Measurements from ENCODE around the gene COX6A1. TPM values are rescaled to one million over a fixed set of nuclear protein-coding genes. Genes with fewer than 3 reads are reported as not detected.

The COX6A1 gene
- total and polyA plus RNA-seq, 12 donors = 378 to 1,577 (median 688) TPM

GRCh38 chr12:120416490-120417216, 21.3 kb upstream of the COX6A1 start:
- intact Hi-C loops (cut with DNase I) = no loop called here
- WGBS, 4 donors = 61 to 80% (median 77%) methylated on average over 7 of the region's 7 CpGs
- no peaks in the 10 kb centered on the region for H3K36me3 ChIP-seq (replicated peaks in 1 of 2)
- no peaks in the 10 kb centered on the region for H3K27me3 ChIP-seq
- H3K27ac ChIP-seq = no peak overlapping the region
- peaks cover 5 to 7% of the 10 kb centered on the region in 2 donors for H3K4me1 ChIP-seq (replicated peaks in 1 of 2)
- H3K9me3 ChIP-seq (replicated peaks in 1 of 3) = no peaks in the 10 kb centered on the region
- H3K4me3 ChIP-seq = no peak overlapping the region
- TF ChIP-seq CTCF (IDR thresholded peaks at IDR 0.05) (no peak), POLR2A (IDR thresholded peaks at IDR 0.05) (no peak)
- DNase-seq = no peak

GRCh38 chr12:120417917-120418580, 19.9 kb upstream of the COX6A1 start:
- WGBS, 4 donors = 87 to 94% (median 94%) methylated on average over 4 of the region's 4 CpGs
- intact Hi-C loops (cut with DNase I) = no loop called here
- TF ChIP-seq POLR2A (IDR thresholded peaks at IDR 0.05) (no peak), CTCF (IDR thresholded peaks at IDR 0.05) (no peak)
- no peaks in the 10 kb centered on the region for H3K9me3 ChIP-seq (replicated peaks in 1 of 3)
- H3K27me3 ChIP-seq = no peaks in the 10 kb centered on the region
- no peak for DNase-seq
- no peaks in the 10 kb centered on the region for H3K36me3 ChIP-seq (replicated peaks in 1 of 2)
- no peak overlapping the region for H3K27ac ChIP-seq
- H3K4me1 ChIP-seq (replicated peaks in 1 of 2) = peaks cover 5 to 7% of the 10 kb centered on the region in 2 donors
- H3K4me3 ChIP-seq = no peak overlapping the region

DNA sequence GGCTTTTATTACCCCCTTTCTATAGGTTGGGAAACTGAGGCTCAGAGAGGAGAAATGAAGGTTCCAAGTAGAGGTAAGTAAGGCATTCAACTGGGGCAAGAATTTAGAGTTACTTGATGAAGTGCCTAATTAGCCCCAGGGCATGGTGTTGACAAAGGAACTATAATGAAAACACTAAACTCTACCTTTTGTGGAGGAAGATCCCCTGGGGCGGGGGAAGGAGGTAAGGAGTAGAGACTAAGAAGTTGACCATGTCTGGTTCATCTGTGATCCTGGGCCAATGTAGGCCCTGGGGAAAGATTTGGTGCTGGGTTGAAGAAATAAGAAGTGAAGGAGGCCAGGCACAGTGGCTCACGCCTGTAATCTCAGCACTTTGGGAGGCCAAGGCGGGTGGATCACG, 16.2 kb upstream of the COX6A1 start:
- H3K36me3 ChIP-seq (replicated peaks in 1 of 2) = no peaks in the 10 kb centered on the region
- no peaks in the 10 kb centered on the region for H3K4me1 ChIP-seq (replicated peaks in 1 of 2)
- H3K27me3 ChIP-seq = no peaks in the 10 kb centered on the region
- H3K27ac ChIP-seq = no peak overlapping the region
- DNase-seq = no peak
- TF ChIP-seq CTCF (IDR thresholded peaks at IDR 0.05) (no peak), POLR2A (IDR thresholded peaks at IDR 0.05) (no peak)
- H3K9me3 ChIP-seq (replicated peaks in 1 of 3) = no peaks in the 10 kb centered on the region
- WGBS, 4 donors = 82 to 90% (median 88%) methylated on average over 1 to 4 of the region's 4 CpGs
- intact Hi-C loops (cut with DNase I) = no loop called here
- no peak overlapping the region for H3K4me3 ChIP-seq

DNA sequence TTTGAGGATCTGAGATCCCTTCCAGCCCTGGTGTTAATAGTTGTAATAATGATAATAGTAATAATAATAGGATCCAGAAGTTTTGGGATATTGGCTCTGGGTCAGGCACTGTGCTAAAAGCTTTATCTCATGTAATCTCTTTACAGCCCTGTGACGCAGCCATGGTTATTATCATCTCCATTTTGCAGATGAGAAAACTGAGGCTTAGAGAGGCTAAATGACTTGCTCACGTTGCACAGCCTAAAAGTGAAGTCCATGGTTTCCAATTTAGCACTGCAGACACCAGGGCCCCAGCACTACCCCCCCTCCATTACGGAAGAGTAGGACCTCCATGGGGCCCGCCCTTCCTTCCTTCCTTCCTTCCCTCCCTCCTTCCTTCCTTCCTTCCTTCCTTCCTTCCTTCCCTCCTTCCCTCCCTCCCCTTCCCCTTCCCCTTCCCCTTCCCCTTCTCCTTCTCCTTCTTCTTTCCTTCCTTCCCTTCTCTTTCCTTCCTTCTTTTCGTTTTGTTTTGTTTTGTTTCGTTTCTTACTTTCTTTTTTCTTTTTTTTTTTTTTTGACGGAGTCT, 14.9 kb upstream of the COX6A1 start:
- WGBS, 4 donors = 68 to 72% (median 70%) methylated on average over 7 of the region's 7 CpGs
- TF ChIP-seq CTCF (IDR thresholded peaks at IDR 0.05) (no peak), POLR2A (IDR thresholded peaks at IDR 0.05) (no peak)
- intact Hi-C loops (cut with DNase I) = no loop called here

More for the DNA sequence above, 14.9 kb upstream of the COX6A1 start:
- Histone ChIP-seq H3K4me3 (no peak overlapping the region), H3K27ac (no peak overlapping the region), H3K4me1 (replicated peaks in 1 of 2) (no peaks in the 10 kb centered on the region), H3K9me3 (replicated peaks in 1 of 3) (no peaks in the 10 kb centered on the region), H3K36me3 (replicated peaks in 1 of 2) (no peaks in the 10 kb centered on the region), H3K27me3 (no peaks in the 10 kb centered on the region)
- no peak for DNase-seq
